Effector CD4-positive, alpha-beta T cell (primary cell): Measurements from ENCODE around the gene TENT4B.
"Not testable (repeated sequence)": the region's sequence is repeated elsewhere in the genome, so short reads cannot be mapped to it uniquely, and the experiment has no call there.

Source experiments
- DNase-seq: peaks from one replicate; pipeline ENCODE4 v3.0.0-alpha.2; 2020

The TENT4B gene

DNA sequence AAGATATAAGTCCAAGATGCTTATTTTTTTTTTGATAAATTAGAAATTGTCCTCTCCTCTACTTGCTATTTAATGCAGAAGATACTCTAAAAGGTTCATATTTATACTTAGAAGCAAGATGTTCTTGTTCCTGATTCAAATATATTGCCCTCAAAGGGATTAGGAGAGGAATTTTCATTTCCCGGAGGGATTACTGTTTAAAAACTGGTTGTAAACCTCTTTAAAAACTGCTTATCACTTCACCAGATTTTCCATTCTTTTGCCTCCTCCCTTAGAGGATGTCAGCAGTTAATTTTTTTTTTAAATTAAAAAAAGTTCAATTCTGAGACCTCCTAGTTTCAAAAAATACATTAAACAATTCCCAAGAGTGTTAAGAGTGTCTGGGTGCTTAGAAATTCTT, 2.8 kb downstream of the TENT4B start:
- DNase-seq: no peak

DNA sequence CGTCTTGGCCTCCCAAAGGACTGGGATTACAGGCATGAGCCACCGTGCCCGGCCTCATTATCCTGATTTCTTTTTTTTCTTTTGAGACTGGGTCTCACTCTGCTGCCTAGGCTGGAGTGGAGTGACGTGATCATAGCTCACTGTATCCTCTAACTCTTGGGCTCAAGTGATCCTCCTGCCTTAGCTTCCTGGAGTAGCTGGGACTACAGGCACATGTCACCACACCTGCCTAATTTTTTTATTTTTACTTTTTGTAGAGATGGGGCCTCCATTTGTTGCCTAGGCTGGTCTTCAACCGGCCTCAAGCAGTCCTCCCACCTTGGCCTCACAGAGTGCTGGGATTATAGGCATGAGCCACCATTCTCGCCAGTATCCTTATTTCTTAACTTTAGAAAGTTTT, 3.5 kb downstream of the TENT4B start:
- DNase-seq: no peak

DNA sequence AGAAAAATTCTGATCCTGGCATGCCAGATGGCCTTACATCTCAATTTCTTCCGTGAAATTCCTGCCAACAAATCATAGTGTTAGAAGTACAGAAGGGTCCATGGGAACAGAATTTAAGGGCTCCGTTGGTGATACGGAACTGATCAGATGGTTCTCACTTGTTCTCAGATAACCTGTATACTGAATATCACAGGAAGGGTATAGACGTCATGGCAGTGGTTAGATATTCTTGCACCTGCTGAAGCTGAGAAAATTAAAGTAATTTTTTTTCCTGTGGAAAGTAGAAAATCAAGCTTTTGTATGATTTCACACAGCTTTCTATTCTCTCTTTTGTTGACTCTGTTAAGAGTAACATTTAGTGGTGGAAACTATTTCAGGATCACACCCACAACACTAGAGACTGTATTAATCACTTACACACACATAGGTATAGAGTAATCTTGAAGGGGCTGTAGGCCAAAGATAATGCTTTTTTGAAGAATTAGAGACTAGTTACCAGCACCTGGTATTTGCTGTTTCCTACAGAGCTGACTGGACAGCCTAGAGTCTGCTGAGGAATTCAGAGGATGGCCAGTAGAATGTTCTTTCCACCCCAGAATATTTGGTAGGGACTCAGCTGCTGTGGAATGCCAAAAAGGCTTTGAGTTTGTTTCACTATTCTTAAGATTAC, 7.5 kb downstream of the TENT4B start:
- DNase-seq: no peak

DNA sequence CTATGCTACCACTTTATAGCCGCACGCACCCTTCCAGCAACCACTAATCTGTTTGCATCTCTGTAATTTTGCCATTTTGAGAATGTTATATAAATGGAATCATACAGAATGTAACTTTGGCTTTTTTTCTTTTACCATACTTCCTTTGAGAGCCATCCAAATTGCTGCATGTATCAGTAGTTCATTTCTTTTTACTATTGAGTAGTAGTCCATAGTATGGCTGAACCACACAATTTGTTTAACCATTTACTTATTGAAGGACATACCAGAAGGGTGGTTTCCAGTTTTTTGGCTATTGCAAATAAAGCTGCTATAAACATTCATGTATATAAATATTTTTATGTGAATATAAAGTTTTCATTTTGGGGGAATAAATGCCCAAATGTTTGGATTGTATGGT, 8.8 kb downstream of the TENT4B start:
- DNase-seq: no peak

DNA sequence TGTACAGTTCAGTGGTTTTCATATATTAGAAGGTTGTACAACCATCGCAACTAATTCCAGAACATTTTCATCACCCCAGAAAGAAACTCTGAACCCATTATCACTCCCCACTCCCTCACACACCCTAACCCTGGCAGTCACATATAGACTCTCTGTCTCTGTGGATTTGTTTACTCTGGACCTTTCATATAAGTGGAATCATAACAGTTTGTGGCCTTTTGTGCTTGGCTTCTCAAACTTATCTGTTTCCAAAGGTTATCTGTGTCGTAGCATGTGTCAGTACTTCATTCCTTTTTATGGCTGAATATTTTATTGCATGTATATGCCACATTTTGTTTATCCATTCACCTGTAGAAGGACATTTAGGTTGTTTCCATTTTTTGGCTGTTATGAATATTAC, 12.4 kb downstream of the TENT4B start:
- no peak for DNase-seq

DNA sequence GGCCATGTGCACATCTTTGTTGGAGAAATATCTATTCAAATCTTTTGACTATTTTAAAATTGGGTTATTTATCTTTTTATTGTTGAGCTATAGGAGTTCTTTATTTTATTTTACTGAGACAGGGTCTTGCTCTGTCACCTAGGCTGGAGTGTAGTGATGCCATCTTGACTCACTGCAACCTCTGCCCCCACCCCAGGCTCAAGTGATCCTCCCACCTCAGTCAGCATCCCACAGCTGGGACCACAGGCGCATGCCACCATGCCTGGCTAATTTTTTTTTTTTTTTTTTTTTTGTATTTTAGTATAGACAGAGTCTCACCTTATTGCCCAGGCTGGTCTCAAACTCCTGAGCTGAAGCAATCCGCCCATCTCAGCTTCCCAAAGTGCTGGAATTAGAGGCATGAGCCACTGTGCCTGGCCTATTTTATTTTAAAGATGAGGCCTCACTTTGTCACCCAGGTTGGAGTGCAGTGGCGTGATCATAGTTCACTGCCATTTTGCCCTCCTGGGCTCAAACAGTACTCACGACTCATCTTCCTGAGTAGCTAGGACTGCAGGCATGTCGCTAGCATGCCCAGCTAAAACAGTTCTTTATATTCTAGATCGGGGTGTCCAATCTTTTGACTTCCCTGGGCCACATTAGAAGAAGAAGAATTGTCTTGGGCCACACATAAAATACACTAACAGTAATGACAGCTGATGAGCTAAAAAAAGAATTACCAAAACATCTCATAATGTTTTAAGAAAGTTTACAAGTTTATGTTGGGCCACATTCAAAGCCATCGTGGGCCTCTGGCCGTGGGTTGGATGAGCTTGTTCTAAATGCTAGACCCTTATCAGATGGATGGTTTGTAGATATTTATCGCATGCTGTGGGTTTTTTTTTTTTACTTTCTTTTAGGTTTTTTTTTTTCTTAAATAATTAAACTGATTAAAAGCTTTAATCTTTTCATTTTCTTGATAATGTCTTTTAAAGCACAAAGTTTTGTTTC, 13.7 kb downstream of the TENT4B start:
- DNase-seq: no peak

DNA sequence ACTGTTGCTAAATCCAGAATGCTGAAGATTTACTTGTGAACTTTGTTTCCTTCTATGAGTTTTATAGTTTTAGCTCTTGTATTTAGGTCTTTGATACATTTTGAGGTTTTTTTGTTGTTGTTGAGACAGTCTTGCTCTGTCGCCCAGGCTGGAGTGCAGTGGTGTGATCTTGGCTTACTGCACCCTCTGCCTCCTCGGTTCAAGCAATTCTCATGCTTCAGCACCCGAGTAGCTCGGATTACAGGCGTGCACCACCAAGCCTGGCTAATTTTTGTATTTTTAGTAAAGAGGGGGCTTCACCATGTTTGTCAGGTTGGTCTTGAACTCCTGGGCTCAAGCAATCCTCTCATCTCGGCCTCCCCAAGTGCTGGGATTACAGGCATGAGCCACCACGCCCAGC, 14.4 kb downstream of the TENT4B start:
- no peak for DNase-seq

DNA sequence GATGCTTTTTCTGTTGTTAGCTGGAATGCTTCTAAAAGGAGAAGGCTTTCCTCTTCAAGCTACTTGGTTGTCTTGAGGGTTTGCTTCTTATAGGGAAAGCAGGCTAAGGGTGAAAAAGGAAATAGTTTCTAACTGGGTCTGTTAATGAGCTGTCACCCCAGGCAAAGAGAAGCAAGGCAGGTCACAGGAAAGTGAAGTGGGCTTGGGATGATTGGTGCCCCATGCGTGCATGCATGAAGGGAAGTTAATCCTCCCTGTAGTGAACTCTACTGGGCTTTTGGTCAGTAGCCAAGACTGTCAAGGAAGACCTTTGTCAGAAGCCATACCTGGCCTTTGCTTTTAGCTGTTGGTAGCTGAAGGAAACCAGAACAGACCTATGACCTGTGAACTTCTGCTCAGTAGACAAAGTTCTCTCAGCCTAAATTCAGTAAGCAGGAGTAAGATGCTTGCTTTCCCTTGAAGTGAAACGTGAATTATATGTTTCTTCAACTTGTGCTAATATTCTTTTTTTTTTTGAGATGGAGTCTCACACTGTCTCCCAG, 16.5 kb downstream of the TENT4B start:
- DNase-seq: no peak

DNA sequence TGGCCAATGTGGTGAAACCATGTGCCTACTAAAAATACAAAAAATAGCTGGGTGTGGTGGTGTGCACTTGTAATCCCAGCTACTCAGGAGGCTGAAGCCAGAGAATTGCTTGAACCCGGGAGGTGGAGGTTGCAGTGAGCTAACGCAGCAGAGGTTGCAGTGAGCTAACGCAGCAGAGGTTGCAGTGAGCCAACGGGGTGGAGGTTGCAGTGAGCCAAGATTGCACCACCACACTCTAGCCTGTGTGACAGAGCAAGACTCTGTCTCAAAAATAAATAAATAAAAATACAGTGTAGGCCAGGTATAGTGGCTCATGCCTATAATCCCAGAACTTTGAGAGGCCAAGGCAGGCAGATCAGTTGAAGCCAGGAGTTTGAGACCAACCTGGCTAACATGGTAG, 18.7 kb downstream of the TENT4B start:
- not testable (repeated sequence) for DNase-seq

DNA sequence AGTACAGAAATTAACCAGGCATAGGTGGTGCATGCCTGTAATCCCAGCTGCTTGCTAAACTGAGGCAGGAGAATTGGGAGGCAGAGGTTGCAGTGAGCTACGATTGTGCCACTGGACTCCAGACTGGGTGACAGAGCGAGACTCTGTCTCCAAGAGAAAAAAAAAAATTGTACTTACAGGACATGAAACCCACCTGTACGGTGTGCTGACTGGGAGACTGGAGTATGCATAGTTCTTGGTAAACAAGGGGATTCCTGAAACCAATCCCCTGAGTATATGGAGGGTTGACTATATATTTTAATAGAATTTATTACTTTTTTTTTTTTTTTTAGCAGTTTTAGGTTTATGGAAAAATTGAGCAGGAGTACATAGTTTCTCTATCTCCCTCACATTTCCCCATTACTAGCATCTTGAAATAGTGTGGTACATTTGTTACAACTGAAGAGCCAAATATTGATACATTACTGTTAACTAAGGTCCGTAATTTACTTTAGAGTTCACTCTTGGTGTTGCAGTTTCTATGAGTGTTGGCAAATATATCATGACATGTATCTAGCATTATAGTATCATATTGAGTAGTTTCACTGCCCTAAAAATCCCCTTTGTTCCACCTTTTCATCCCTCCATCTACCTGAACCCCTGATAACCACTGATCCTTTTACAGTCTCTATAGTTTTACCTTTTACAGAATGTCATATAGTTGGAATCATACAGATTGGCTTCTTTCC, 19.3 kb downstream of the TENT4B start:
- DNase-seq: no peak

DNA sequence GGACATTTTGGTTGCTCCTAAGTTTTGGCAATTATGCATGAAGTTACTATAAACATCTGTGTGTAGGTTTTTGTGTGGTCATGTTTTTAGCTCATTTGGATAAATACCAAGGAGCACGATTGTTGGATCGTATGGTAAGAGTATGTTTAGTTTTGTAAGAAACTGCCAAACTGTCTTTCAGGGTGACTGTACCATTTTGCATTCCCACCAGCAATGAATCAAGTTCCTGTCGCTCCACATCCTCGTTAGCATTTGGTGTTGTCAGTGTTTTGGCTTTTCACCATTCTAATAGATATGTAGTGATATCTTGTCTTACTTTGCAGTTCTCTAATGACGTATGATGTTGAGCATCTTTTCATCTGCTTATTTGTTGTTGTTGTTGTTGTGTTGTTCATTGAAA, 20.2 kb downstream of the TENT4B start:
- no peak for DNase-seq

DNA sequence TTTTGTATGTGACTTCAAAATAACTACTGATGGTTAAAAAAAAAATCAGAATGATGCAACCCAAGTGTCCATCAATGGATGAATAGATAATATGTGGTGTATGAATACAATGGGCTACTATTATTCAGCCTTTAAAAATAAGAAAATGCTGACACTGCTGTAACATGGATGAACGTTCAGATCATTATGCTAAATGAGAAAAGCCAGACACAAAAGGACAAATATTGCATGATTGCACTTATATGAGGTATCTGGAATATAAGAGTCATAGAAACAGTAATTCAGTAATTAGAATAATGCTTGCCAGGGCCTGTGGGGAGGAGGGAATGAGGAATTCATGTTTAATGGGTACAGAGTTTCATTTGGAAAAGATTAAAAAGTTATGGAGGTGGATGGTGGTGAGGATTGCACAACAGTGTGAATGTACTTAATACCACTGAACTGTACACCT, 25.4 kb downstream of the TENT4B start:
- DNase-seq: no peak

DNA sequence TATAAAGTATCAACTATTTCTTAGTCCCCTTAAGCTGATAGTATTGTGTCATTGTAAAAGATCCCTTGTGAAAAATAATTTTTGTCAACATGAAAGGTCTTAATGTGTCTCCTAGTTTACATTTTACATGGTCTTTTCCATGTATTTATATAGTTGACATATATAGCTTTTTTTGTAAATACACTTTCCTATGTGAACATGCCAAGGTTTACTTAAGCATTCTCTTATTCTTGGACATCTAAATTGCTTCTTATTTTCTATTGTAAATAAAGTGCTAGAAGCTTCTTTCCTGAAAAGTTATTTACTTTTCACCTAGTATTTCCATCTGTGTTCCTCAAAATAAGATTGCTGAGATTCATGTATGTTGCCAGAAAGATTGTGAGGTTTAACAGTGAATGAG, 29.3 kb downstream of the TENT4B start:
- DNase-seq: no peak

DNA sequence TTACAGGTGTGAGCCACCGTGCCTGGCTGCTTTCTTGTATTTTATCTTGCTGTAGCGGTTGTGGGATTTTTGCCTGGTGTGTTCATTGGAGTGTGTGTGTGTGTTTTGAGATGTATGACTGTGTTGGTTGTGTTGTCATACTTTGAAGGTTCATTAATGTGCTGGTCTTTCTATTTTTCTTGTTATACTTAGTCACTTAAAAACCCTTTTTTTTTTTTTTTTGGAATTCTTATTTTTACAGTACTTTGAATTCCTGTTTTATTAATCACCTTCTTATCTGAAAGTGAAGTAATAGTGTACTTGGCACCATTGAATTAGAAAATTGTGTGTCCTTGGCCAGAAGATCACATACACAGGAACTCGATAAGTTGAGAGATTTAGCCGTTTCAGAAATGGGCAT, 30.2 kb downstream of the TENT4B start:
- no peak for DNase-seq

DNA sequence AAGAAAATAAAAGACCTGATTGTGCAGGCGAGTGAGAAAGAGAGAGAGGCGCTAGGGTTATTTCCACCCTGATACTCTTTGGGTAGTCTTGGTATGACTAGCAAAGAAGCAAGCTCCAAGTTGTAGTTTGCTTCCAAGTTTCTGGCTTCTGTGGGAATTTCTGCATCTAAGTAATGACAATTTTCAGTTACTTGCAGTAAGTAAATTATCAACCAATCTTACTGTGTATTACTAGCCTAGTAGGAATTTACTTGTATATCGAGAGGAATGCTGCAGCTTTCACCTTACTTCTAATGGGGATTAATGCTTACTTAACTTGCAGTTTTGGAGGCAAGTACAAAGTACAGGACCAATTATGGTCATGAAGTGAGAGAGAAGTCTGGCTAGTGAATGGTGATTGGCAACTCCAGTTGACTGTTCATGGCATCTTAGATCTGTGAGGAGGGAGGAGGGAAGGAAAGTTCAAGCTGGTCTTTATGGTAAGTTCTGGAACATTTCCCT, 31.9 kb downstream of the TENT4B start:
- no peak for DNase-seq

DNA sequence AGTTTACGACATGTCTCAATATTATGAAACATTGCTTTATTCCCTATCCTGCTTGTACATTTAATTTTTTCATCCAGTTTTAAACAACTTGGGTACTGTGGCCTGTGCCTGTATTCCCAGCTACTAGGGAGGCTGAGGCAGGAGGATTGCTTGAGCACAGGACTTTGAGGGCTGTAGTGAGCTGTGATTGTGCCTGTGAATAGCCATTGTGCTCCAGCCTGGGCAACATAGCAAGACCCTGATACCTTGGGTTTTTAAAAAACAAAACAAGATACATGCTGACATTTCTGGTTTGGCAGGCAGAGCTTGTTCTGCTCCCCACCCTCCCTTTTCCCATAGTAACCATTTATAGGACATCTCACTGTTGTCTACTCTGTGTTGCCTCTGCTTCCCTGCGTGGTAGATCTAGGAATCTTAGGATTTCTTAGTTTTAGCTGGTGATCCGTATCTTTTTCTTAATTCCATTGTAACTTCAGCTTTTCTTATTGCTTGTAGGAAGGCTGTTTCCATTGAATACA, 35.6 kb downstream of the TENT4B start:
- DNase-seq: no peak

DNA sequence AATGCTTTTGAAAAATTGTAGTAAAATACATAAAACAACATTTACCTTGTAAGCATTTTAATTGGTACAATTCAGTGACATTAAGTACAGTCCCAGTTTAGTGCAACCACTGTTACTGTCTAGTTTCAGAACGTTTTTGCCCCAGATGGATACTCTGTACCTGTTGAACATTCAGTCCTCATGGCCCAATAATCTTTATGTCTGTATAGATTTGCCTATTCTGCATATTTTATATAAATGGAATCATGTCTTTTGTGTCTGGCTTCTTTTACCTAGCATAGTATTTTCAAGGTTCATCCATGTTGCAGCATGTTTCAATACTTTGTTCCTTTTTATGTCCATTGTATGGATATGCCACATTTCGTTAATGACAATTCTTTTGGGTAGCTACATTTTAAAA, 37.2 kb downstream of the TENT4B start:
- DNase-seq: no peak

DNA sequence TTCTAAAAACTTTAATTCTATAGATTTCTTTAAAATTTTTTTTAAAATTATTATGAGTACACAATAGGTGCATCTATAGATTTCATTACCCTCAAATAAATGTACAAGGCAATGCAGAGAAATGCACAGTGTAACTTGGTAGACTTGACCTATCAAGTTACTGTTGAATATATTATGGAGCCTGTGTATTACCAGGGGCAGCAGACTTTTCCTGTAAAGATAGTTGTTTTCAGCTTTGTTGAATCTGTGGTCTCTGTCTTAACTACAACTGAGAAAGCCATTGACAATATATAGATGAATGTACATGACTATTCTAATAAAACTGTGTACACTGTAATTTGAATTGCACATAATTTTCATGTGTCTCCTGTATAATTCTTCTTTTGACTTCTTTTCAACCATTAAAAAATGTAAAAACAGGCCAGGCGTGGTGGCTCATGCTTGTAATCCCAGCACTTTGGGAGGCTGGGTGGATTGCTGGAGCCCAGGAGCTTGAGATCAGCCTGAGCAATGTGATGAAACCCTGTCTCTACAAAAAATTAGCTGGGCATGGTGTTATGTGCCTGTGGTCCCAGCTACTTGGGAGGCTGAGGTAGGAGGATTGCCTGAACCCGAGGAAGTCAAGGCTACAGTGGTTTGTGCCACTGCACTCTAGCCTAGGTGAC, 39.4 kb downstream of the TENT4B start:
- no peak for DNase-seq

DNA sequence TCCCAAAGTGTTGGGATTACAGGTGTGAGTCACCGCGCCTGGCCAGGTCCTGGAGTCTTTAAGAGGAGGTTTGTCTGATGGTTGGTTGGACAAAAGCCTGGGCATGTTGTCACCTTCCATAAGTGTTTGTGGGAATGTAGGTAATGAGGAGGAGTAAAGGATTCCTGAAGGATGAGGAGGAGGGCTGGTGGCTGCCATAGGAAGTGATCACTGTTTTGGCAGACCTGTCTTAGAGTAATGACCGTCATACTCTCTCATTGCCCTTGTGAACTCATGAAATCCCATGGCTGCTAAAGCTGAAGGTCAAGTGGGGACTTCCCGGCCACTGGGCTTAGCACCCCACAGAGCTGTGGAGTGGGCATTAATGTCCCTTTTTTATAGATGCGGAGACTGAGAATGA, 40.5 kb downstream of the TENT4B start:
- no peak for DNase-seq

DNA sequence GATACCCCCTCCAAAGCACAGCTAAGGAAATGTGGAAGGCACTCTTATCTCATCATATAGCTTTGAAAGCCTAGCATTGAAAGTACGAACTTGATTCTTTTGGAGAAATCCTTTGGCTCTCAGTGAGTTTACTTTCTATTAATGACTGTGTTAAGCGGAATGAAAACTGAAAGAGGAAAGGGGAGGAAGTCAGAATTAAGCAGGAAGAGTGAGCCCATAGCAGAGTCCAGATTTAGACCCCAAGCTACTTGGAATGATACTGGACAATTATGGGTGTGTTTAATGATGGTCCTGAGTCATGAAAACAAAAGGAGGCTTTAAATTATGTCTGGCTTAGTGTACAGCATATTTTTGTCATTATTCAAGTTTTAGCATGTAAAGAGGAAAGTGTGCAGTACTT, 42.2 kb downstream of the TENT4B start:
- DNase-seq: no peak

DNA sequence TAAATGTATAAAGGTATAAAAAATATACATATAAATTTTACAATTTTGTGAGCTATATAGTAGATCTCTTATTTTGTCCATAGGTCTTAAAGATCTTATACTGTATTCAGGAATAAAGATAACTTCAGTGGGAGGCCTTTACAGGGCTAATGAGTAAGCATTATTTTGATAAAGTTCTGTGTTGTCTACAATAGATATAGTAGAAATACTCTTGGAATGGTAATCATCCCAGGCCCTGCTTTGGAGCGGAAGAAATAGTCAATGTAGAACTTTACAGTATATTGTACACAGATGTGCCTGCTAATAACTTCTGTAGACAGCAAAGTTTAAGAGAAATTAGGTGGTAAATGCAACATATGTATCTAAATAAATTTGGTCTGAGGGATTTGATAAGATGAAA, 42.6 kb downstream of the TENT4B start:
- DNase-seq: no peak

DNA sequence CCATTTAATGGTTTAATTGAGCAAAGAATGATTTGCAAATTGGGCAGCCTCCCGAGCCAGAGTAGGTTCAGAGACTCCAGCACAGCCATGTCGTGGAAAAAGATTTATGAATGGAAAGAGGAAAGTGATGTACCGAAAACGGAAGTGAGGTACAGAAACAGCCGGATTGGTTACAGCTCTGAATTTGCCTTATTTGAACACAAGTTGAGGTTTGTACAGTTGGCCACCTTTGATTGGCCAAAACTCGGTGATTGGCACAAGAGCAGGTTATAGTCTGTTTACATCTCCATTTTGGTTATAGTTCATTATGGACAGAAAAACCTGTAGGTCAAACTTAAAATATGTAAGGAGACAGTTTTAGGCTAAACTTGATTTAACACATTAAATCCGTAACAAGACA, 44.5 kb downstream of the TENT4B start:
- DNase-seq: no peak
